OCI-LY3 (cell line): Measurements from ENCODE around the gene DUSP2.
A peak's percentile ranks its signal among the peaks of the same experiment; 100 is the strongest.

ENCODE experiments used
- H2AFZ ChIP-seq: fragments of 200-600, 300-600 bp; shearing (Covaris generic); 2 replicates; pipeline ENCODE4 v1.6.0; 2014; ENCODE audit warnings: antibody characterized with exemption, low read depth, low read length
- H3K27ac ChIP-seq: fragments of 200-600, 300-600 bp; sonication (generic); 2 replicates; pipeline ENCODE4 v1.5.1; 2014; ENCODE audit warnings: mild to moderate bottlenecking, low read length, moderate library complexity, mixed read lengths
- H3K27me3 ChIP-seq: fragments of 200-600, 300-600 bp; sonication (generic); 2 replicates; pipeline ENCODE4 v1.6.1; 2014; ENCODE audit warnings: low read depth, low read length, mixed read lengths
- H3K36me3 ChIP-seq: fragments of 200-600, 300-600 bp; sonication (generic); replicated peaks from 2 replicates; pipeline ENCODE3; 2014; ENCODE audit warnings: low read depth, low read length, mixed read lengths
- H3K4me1 ChIP-seq: fragments of 300-600, 200-600 bp; sonication (generic); 2 replicates; pipeline ENCODE4 v1.6.1; 2014; ENCODE audit warnings: low read length, mixed read lengths
- H3K4me2 ChIP-seq: fragments of 200-600, 300-600 bp; sonication (generic); 2 replicates; pipeline ENCODE4 v1.6.1; 2014; ENCODE audit warnings: low read length, mixed read lengths
- H3K4me3 ChIP-seq: fragments of 300-600, 200-600 bp; sonication (generic); 2 replicates; pipeline ENCODE4 v1.5.1; 2014; ENCODE audit warnings: antibody characterized with exemption, mild to moderate bottlenecking, low read length, moderate library complexity
- H3K79me2 ChIP-seq: fragments of 300-600, 200-600 bp; shearing (Covaris generic); 2 replicates; pipeline ENCODE4 v1.6.1; 2014; ENCODE audit warnings: mild to moderate bottlenecking, low read length, mixed read lengths
- H3K9ac ChIP-seq: fragments of 300-600, 200-600 bp; shearing (Covaris generic); 2 replicates; pipeline ENCODE4 v1.6.0; 2014; ENCODE audit warnings: mild to moderate bottlenecking, low read length, moderate library complexity
- H3K9me3 ChIP-seq: fragments of 200-600, 300-600 bp; shearing (Covaris generic); 2 replicates; pipeline ENCODE4 v1.6.1; 2014; ENCODE audit warnings: low read length, mixed read lengths; ENCODE audit not compliant: insufficient read depth
- H4K20me1 ChIP-seq: fragments of 200-600, 300-600 bp; sonication (generic); 2 replicates; pipeline ENCODE4 v1.6.1; 2016; ENCODE audit warnings: low read length, mixed read lengths; ENCODE audit not compliant: insufficient read depth
- EZH2phosphoT487 ChIP-seq: fragments of 200-600 bp; shearing (Covaris generic); IDR thresholded peaks from 2 replicates; pipeline ENCODE4 v1.6.1; 2018; ENCODE audit warnings: antibody characterized with exemption, mixed run types, low read depth
- TF ChIP-seq, protein P1 (sequence below): fragments of 200-600, 300-600 bp; sonication (generic); IDR thresholded peaks from 2 replicates; pipeline ENCODE4 v1.5.1; 2014; ENCODE audit warnings: antibody characterized with exemption, low read length, low read depth

DUSP2 gene

DNA sequence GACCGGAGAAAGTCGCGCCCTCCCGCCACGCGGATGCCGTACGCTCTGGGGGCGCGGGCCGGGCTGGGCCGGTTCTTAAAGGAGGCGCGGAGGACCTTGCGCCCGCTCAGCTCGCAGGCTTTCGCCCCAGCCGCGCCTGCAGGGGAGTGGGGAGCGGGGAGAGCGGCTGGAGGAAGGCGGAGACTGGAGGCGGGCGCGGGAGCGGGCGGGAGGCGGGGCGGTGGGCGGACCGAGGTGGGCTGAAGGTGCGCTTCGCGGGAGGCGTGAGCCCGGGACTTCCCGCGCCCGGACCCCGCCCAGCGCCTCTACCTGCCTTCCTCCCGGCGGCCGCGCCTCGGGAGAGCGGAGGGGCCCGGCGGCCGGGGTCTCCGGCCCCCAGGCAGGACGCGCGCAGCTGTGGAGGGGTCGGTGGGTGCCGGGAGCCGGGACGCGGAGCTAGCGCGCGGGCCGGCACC, 28.8 kb downstream of the DUSP2 start, which contains the start of gene ADRA2B:
ADRA2B (minus strand) TSS at position 148 of the 455 bp plus-strand sequence. CDS start 422 bp downstream, outside the sequence.
- Histone ChIP-seq H3K36me3 (no peaks in the 10 kb centered on the region), H3K27me3 (peaks cover 23% of the 10 kb centered on the region), H3K4me1 (peaks cover 5% of the 10 kb centered on the region), H3K9me3 (no peaks in the 10 kb centered on the region), H4K20me1 (no peaks in the 10 kb centered on the region), H3K4me3 (peak within 1 kb of the TSS; percentile 72), H2AFZ (no peak within 1 kb of the TSS), H3K79me2 (no peaks in the 10 kb centered on the region), H3K4me2 (peak within 1 kb of the TSS; percentile 87), H3K9ac (peak within 1 kb of the TSS; percentile 47), H3K27ac (no peak within 1 kb of the TSS)
- TF ChIP-seq, protein P1, sequence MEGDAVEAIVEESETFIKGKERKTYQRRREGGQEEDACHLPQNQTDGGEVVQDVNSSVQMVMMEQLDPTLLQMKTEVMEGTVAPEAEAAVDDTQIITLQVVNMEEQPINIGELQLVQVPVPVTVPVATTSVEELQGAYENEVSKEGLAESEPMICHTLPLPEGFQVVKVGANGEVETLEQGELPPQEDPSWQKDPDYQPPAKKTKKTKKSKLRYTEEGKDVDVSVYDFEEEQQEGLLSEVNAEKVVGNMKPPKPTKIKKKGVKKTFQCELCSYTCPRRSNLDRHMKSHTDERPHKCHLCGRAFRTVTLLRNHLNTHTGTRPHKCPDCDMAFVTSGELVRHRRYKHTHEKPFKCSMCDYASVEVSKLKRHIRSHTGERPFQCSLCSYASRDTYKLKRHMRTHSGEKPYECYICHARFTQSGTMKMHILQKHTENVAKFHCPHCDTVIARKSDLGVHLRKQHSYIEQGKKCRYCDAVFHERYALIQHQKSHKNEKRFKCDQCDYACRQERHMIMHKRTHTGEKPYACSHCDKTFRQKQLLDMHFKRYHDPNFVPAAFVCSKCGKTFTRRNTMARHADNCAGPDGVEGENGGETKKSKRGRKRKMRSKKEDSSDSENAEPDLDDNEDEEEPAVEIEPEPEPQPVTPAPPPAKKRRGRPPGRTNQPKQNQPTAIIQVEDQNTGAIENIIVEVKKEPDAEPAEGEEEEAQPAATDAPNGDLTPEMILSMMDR, result no peak
- no peak for TF ChIP-seq EZH2phosphoT487

GRCh38 chr2:96115631-96116423, 29.4 kb downstream of the DUSP2 start:
- Histone ChIP-seq H3K4me2 (peak overlapping the region; percentile 87), H3K79me2 (no peaks in the 10 kb centered on the region), H3K9me3 (no peaks in the 10 kb centered on the region), H3K4me3 (peak overlapping the region; percentile 72; the same call in 1 of the 2 replicates), H3K9ac (no peak overlapping the region), H3K27ac (no peak overlapping the region), H3K36me3 (no peaks in the 10 kb centered on the region), H2AFZ (no peak overlapping the region), H3K4me1 (peaks cover 5% of the 10 kb centered on the region), H3K27me3 (peaks cover 17% of the 10 kb centered on the region), H4K20me1 (no peaks in the 10 kb centered on the region)
- TF ChIP-seq, protein P1, result no peak
- TF ChIP-seq EZH2phosphoT487, result no peak

GRCh38 chr2:96114903-96115581, 30.2 kb downstream of the DUSP2 start:
- H3K36me3 ChIP-seq, result no peaks in the 10 kb centered on the region
- H4K20me1 ChIP-seq, result no peaks in the 10 kb centered on the region
- H3K79me2 ChIP-seq, result no peaks in the 10 kb centered on the region
- no peaks in the 10 kb centered on the region for H3K9me3 ChIP-seq
- no peak overlapping the region for H3K9ac ChIP-seq
- H3K4me3 ChIP-seq, result no peak overlapping the region
- no peak overlapping the region for H3K4me2 ChIP-seq
- no peak overlapping the region for H3K27ac ChIP-seq
- peaks cover 9% of the 10 kb centered on the region for H3K27me3 ChIP-seq
- no peak overlapping the region for H2AFZ ChIP-seq
- peaks cover 5% of the 10 kb centered on the region for H3K4me1 ChIP-seq
- TF ChIP-seq, protein P1, result no peak
- no peak for TF ChIP-seq EZH2phosphoT487

DNA sequence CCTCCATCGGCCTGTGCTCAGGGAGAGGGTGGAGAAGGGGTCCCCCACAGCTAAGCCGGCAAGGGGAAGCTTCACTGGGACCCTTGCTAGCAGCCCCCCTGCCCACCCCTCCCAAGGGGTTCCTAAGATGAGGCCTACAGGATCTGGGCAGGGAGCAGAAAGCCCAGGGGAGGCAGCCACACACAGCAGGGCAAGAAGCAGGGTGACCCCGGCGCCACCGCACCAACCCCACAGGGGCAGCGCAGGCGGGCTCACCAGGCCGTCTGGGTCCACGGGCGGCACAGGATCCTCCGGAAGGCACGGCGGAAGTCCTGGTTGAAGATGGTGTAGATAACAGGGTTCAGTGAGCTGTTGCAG, 30.7 kb downstream of the DUSP2 start:
- Histone ChIP-seq H3K9me3 (no peaks in the 10 kb centered on the region), H3K4me1 (peaks cover 5% of the 10 kb centered on the region), H3K36me3 (no peaks in the 10 kb centered on the region), H2AFZ (no peak overlapping the region), H3K9ac (no peak overlapping the region), H3K4me2 (no peak overlapping the region), H3K27me3 (peaks cover 6% of the 10 kb centered on the region; the same call in 1 of the 2 replicates), H3K4me3 (no peak overlapping the region), H3K79me2 (no peaks in the 10 kb centered on the region), H3K27ac (no peak overlapping the region), H4K20me1 (no peaks in the 10 kb centered on the region)
- no peak for TF ChIP-seq EZH2phosphoT487
- TF ChIP-seq, protein P1, result no peak
